GM23338 (cell line): ENCODE results near the gene SERPINB2.
A peak's percentile ranks its signal among the peaks of the same experiment; 100 is the strongest.

Experiments used
- CREB1 ChIP-seq: fragments of 250-450 bp; sonication (Bioruptor Pico); IDR thresholded peaks from 2 replicates; pipeline ENCODE4 v1.5.0; 2020; ENCODE audit warnings: low read depth, mild to moderate bottlenecking, moderate library complexity
- EZH2 ChIP-seq: fragments of 200-600 bp; sonication (generic); IDR thresholded peaks from one replicate; pipeline ENCODE4 v1.8.0; 2017; ENCODE audit warnings: antibody characterized with exemption, mild to moderate bottlenecking, low read depth; ENCODE audit not compliant: unreplicated experiment
- EZH2phosphoT487 ChIP-seq: fragments of 200-600 bp; sonication (generic); IDR thresholded peaks from one replicate; pipeline ENCODE4 v1.8.1; 2018; ENCODE audit warnings: antibody characterized with exemption; ENCODE audit not compliant: unreplicated experiment
- JUNB ChIP-seq: IDR thresholded peaks from one replicate; pipeline ENCODE4 v1.6.1; 2016; ENCODE audit warnings: antibody characterized with exemption; ENCODE audit not compliant: unreplicated experiment
- NANOG ChIP-seq: IDR thresholded peaks from 2 replicates; pipeline ENCODE4 v1.6.1; 2016; ENCODE audit warnings: antibody characterized with exemption, borderline replicate concordance
- POLR2AphosphoS5 ChIP-seq: IDR thresholded peaks from 2 replicates; pipeline ENCODE4 v1.6.1; 2016; ENCODE audit warnings: antibody characterized with exemption, low read depth
- ZNF114 ChIP-seq: fragments of 250-450 bp; sonication (Bioruptor Pico); IDR thresholded peaks from 2 replicates; pipeline ENCODE4 v1.5.0; 2020; ENCODE audit warnings: mild to moderate bottlenecking, moderate library complexity
- ZNF331 ChIP-seq: fragments of 250-450 bp; sonication (Bioruptor Pico); IDR thresholded peaks from 2 replicates; pipeline ENCODE4 v1.5.0; 2020; ENCODE audit warnings: low read depth, mild to moderate bottlenecking, moderate library complexity
- TF ChIP-seq, protein P1 (sequence below), 2 experiments: fragments of 200-600 bp in 1 of 2; sonication (generic) in 1 of 2; conservative IDR thresholded peaks; 2 replicates each; pipeline versions ENCODE4 v1.5.1 to v1.6.1; 2016 to 2017; ENCODE audit warnings: antibody characterized with exemption in 2 of 2, low read depth in 2 of 2, mild to moderate bottlenecking in 2 of 2, moderate library complexity in 1 of 2
- TF ChIP-seq, protein P2 (sequence below): IDR thresholded peaks from one replicate; pipeline ENCODE4 v1.6.1; 2018; ENCODE audit warnings: antibody characterized with exemption; ENCODE audit not compliant: unreplicated experiment

DNA sequence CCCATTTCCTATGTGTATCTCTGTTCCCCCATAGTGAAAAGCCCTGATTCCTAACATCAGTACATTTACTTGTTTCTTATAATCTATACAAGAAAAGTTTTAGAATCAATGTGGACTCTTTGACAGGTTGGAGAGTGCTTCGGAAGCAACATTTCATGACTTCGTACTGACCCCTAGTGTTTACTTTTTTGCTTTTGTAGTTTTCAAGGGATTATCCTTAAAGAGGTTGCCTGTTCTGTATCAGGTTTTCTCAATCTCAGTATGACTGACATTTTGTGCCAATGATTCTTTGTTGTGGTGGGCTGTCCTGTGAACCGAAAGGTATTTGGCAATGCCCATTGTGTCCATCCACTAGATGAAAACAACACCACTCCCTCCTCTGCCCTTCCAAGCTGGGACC is 43.3 kb upstream of the SERPINB2 start:
- TF ChIP-seq EZH2 (no peak), POLR2AphosphoS5 (no peak), NANOG (no peak), ZNF114 (CRISPR knock-in tag) (no peak), JUNB (no peak), EZH2phosphoT487 (no peak), CREB1 (CRISPR knock-in tag) (no peak), ZNF331 (no peak)
- TF ChIP-seq, protein P1, sequence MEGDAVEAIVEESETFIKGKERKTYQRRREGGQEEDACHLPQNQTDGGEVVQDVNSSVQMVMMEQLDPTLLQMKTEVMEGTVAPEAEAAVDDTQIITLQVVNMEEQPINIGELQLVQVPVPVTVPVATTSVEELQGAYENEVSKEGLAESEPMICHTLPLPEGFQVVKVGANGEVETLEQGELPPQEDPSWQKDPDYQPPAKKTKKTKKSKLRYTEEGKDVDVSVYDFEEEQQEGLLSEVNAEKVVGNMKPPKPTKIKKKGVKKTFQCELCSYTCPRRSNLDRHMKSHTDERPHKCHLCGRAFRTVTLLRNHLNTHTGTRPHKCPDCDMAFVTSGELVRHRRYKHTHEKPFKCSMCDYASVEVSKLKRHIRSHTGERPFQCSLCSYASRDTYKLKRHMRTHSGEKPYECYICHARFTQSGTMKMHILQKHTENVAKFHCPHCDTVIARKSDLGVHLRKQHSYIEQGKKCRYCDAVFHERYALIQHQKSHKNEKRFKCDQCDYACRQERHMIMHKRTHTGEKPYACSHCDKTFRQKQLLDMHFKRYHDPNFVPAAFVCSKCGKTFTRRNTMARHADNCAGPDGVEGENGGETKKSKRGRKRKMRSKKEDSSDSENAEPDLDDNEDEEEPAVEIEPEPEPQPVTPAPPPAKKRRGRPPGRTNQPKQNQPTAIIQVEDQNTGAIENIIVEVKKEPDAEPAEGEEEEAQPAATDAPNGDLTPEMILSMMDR (conservative IDR thresholded peaks at IDR 0.05; ENCODE audit: low read depth in 2 of 2) = peak; percentile 66 to 73
- TF ChIP-seq, protein P2, sequence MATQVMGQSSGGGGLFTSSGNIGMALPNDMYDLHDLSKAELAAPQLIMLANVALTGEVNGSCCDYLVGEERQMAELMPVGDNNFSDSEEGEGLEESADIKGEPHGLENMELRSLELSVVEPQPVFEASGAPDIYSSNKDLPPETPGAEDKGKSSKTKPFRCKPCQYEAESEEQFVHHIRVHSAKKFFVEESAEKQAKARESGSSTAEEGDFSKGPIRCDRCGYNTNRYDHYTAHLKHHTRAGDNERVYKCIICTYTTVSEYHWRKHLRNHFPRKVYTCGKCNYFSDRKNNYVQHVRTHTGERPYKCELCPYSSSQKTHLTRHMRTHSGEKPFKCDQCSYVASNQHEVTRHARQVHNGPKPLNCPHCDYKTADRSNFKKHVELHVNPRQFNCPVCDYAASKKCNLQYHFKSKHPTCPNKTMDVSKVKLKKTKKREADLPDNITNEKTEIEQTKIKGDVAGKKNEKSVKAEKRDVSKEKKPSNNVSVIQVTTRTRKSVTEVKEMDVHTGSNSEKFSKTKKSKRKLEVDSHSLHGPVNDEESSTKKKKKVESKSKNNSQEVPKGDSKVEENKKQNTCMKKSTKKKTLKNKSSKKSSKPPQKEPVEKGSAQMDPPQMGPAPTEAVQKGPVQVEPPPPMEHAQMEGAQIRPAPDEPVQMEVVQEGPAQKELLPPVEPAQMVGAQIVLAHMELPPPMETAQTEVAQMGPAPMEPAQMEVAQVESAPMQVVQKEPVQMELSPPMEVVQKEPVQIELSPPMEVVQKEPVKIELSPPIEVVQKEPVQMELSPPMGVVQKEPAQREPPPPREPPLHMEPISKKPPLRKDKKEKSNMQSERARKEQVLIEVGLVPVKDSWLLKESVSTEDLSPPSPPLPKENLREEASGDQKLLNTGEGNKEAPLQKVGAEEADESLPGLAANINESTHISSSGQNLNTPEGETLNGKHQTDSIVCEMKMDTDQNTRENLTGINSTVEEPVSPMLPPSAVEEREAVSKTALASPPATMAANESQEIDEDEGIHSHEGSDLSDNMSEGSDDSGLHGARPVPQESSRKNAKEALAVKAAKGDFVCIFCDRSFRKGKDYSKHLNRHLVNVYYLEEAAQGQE = no peak
